Activated effector memory CD4-positive, alpha-beta T cell treated with anti-CD3 and anti-CD28 coated beads, Interleukin-2, amount 50 U/mL, for 16 hours (primary cell): ENCODE results near the gene CD163.
A peak's percentile ranks its signal among the peaks of the same experiment; 100 is the strongest.
"Not testable (repeated sequence)": the region's sequence is repeated elsewhere in the genome, so short reads cannot be mapped to it uniquely, and the experiment has no call there.

ENCODE experiments used
- DNase-seq: peaks from one replicate; pipeline ENCODE4 v3.0.0-alpha.2; 2020

Gene CD163

DNA sequence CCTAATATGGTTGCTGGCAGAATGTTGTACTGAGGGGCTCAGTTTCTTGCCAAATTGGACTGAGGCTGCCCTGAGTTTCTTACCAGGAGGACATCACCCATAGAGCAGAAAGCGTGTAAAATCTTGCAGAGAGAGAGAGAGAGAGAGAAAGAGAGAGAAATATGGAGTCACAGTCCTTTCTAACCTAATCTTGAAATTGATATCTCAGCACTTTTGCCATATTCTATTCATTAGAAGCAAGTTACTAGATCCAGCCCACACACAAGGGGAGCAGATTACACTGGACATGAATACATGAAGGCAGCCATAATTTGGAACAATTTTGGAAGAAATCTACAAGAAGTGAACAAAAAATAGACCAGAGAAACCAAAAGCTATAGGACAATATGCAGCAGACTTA, 55.5 kb downstream of the CD163 start:
- DNase-seq: no peak

DNA sequence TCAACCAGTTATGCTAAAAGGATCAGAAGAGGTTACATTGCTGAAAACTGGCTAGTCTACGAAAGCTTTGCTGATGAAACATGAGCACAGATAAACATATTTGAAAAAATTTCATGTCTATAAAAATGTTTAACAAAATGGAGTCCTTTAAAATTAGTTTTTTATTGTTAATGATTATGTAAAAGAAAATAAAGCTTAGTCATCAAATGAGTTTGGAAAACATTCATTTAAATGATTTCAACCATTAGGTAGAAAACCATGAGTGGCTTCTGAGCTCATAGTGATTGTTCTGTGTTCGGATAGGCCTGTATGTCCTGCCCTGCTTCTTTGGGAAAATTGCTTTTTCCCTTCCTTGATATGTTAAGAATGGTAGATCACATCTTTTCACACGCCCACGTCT, 59.0 kb downstream of the CD163 start:
- no peak for DNase-seq

DNA sequence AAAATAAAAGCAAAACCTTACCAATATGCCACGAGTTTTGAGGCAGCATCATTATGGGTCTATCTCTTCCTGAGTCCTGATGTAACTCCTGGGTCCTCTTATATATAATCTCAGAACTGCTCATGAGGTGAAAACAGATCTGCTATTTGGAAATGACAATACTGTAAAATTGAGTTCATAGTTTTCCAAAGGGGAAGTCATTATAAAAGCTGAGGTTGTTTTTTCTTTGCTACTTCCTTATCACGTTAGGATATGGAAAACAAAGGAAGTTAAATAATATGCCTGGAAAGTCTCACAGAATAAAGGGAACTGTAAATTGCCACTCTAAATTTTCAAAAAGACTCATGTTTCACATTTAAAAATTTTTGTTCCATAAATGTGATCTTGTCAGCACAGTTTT, 59.5 kb downstream of the CD163 start, which contains the start of gene CD163L1:
CD163L1 (minus strand) TSS at position 78 of the 400 bp plus-strand sequence; CDS start at position 52, 26 bp downstream.
- DNase-seq: no peak

DNA sequence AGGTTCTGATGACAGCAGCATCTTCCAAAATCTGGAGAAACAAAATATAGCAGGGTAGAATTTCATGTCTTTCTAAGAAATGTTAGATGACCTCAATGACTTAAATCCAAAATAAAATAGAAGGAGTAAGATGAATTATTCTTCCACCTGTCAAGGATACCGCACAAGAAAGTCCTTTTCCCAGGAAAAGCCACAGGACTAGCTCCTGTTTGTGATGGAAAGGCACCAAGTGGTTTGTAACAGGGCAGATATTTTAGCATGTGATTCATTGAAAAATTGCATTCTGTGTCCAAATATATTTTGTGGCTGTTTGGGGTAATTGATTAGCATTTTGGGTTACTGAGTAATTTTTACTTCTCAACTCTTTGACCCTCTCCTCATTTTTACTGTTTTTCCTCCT, 62.4 kb downstream of the CD163 start:
- no peak for DNase-seq

DNA sequence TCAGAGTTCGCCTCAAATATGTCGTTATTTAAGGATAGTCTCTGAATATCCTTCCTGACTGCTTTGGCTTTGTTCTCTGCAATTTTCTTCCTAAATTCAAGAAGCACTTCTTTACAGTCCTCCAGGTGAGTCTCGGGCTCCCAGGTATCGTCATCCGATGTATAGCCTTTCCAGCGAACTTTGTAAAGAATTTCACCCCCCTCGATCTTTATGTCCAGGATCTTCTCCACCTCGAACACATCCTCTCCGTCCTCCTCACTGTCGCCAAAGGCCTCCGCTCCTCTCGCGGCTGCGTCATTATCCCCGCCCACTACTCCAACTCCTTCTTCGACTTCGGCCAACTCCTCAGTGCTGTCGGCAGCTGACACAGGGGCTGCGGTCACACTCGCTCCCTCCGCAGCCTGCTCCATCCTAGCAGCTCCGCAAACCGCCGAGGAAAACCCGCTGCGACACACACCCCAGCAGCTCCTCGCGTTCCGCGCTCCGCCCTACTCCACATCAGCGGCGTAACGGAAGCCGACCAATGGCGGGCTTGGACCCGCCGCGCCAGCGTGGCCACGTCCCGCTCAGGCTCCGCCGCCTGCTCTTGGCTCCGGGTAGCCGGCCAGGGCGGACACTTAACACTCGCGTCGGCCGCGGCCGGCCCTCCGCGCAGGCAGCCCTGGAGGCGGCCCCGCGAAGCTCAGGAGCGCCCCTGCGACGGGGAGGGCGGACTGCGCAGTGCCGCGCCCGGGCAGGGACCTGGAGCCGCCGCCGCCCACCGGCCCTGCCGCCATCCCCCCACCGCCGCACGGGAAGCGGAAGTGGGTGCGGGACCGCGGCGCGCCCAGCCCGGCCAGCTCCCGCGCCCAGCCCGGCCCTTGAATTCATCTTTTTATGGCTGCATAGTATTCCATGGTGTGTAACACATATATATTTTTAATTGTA, 63.7 kb downstream of the CD163 start:
- DNase-seq: peak; percentile 77

DNA sequence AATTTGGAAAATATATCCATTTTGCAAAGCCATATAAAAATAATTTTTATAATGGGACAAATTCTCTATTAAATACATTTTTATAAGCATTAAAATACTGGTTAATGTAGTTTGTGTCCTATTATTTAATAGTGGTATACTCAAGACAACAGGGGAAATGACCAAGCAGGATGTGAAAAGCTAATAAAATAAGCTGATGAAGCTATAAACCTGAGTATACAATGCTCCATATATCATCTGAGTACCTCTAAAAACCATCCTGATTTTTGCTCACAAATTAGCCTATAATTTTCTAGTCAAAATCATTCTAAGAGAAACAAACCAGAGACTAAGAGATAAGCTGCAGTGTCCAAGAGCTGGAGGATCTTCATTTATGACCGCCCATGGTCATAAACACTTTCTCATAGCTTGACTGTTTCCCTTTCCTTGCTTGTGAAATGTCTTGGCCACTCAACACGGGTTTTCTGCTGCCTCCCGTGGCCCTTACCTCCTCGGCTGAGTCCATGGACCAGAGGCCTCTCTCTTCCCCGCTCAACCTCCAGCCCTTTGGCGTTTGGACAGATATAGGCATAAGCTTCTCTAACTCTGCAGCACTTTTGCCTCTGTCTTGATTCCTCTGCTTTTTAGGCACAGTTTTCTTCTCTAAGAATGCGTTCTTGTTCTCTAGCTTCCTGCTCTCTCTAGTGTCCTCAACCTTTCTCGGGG, 65.1 kb downstream of the CD163 start:
- not testable (repeated sequence) for DNase-seq

DNA sequence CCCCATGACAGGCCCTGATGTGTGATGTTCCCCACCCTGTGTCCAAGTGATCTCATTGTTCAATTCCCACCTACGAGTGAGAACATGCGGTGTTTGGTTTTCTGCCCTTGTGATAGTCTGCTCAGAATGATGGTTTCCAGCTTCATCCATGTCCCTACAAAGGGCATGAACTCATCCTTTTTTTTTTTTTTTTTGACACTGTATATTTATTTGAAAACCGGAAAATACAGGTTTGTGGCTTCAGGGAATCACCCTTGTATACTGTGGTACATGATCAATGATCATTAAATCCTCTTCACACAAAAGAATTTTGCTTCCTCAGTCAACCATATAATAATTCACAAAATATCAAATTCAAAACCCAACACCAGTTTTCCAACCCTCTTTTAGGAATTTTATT, 66.1 kb downstream of the CD163 start:
- DNase-seq: not testable (repeated sequence)

DNA sequence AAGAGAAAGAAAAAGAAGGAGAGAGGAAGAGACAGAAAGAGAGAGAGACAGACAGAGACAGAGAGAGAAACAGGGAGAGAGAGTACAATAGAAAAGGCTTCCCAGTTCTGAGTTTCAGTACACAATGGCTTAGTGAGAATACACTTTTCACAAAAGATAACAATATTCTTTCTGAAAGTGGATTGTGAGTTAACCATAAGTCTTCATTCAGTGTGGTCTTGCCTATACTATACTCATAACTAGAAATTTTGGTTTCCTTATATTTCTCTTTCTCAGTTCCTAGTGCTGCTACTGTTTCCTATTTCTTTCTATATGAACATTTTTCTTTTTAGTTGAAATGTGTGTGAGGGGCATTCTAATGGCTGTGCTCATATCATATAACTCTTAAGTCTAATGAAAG, 68.9 kb downstream of the CD163 start:
- no peak for DNase-seq

DNA sequence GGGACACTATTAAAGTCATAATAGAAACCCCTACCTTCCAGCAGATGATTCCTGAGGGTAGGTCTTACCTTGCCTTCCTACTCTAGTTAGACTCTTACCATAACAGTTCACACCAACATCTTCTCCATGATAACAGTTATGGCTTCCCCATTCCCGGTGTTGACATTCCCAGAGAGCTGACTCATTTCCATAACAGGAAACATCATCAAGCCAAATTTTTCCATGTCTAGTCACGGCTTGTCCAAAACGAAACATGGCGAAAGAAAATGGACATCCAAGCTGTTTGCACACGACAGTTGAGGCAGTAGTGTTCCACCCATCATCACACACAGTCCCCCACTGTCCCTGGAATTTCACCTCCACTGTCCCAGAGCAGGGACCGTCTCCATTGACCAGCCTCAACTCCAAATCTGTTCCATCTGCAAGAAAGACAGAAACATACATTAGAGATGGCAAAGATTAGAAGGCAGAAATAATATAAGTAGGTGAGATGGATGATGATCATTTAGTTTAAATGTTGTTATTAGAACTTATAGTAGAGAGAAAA, 70.2 kb downstream of the CD163 start:
- DNase-seq: no peak

DNA sequence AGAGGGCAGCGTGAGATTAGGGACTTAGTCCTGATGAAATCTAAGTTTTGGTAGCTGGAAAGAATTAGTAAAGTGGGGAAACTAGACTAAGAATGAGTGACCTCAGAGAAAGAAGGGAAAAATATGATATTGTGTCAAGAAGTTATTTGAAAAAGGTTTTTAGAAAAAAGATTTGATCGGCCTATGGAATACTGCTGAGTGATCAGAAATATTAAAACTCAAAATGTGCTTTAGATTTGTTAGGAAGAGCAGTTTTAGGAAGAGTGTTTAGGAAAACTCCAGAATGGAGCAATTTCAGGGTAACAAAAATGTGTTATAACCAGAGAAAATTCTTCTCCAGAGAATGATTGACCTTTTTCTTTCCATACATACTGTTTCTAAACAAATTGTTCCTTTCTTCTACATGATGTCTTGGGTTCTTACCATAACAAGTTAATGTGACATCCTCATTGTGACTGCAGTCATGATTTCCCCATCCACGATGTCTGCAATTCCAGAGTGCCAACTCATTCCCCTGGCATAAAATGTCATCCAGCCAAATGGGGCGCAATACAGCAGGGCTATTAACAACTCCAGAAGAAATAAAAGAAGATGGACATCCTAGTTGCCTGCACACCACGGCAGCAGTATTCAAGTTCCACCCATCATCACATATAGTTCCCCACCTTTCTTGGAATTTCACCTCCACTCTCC, 71.4 kb downstream of the CD163 start:
- DNase-seq: no peak
